ENCODE results near the gene HLA-DPB1.
"Not testable (repeated sequence)": the region's sequence is repeated elsewhere in the genome, so short reads cannot be mapped to it uniquely, and the experiment has no call there.

HLA-DPB1 gene

GRCh38 chr6:33075568-33076405 is at the start of gene HLA-DPB1:
Gene HLA-DPB1 (plus strand): TSS chr6:33075990. CDS start chr6:33076042, 52 bp downstream.
- peak; percentile 18 for DNase-seq (ENCODE audit: low read depth)

- DNase-seq (ENCODE audit: low read depth), result no peak
Measured at GRCh38 chr6:33028220-33028849, 47.5 kb upstream of the HLA-DPB1 start.

- DNase-seq (ENCODE audit: low read depth), result no peak
Measured at GRCh38 chr6:33029328-33030184, 46.2 kb upstream of the HLA-DPB1 start.

- no peak for DNase-seq (ENCODE audit: low read depth)
Measured at GRCh38 chr6:33030245-33030644, 45.5 kb upstream of the HLA-DPB1 start.

GRCh38 chr6:33034554-33034953 is 41.2 kb upstream of the HLA-DPB1 start:
- no peak for DNase-seq (ENCODE audit: low read depth)

- no peak for DNase-seq (ENCODE audit: low read depth)
Measured at GRCh38 chr6:33036535-33036934, 39.3 kb upstream of the HLA-DPB1 start.

GRCh38 chr6:33040157-33040556 is 35.6 kb upstream of the HLA-DPB1 start:
- no peak for DNase-seq (ENCODE audit: low read depth)

GRCh38 chr6:33049323-33050013 is 26.3 kb upstream of the HLA-DPB1 start:
- no peak for DNase-seq (ENCODE audit: low read depth)

- DNase-seq (ENCODE audit: low read depth), result no peak
Measured at GRCh38 chr6:33050014-33050810, 25.6 kb upstream of the HLA-DPB1 start.

- DNase-seq (ENCODE audit: low read depth), result no peak
Measured at GRCh38 chr6:33052627-33053026, 23.2 kb upstream of the HLA-DPB1 start.

- DNase-seq (ENCODE audit: low read depth), result no peak
Measured at GRCh38 chr6:33053230-33053629, 22.6 kb upstream of the HLA-DPB1 start.

GRCh38 chr6:33057222-33058150 is 18.3 kb upstream of the HLA-DPB1 start:
- DNase-seq (ENCODE audit: low read depth), result no peak

- DNase-seq (ENCODE audit: low read depth), result no peak
Measured at GRCh38 chr6:33061987-33062386, 13.8 kb upstream of the HLA-DPB1 start.

GRCh38 chr6:33063435-33063834 is 12.4 kb upstream of the HLA-DPB1 start:
- DNase-seq (ENCODE audit: low read depth), result not testable (repeated sequence)

GRCh38 chr6:33064723-33065122 is 11.1 kb upstream of the HLA-DPB1 start:
- DNase-seq (ENCODE audit: low read depth), result no peak

GRCh38 chr6:33065312-33065711 is 10.5 kb upstream of the HLA-DPB1 start:
- no peak for DNase-seq (ENCODE audit: low read depth)

- no peak for DNase-seq (ENCODE audit: low read depth)
Measured at GRCh38 chr6:33066917-33067521, 8.8 kb upstream of the HLA-DPB1 start.

GRCh38 chr6:33069021-33069738 is 6.6 kb upstream of the HLA-DPB1 start:
- no peak for DNase-seq (ENCODE audit: low read depth)

- DNase-seq (ENCODE audit: low read depth), result no peak
Measured at GRCh38 chr6:33070909-33071308, 4.9 kb upstream of the HLA-DPB1 start.

Data from fibroblast of the conjunctiva (primary cell).